HepG2 (cell line): Measurements from ENCODE around the gene FAM83E. TPM values are rescaled to one million over a fixed set of nuclear protein-coding genes. Genes with fewer than 3 reads are reported as not detected.

Source experiments
- ATAC-seq: fragments of 200-7000 bp; cut with Tn5 transposase; 3 replicates; pipeline ENCODE4 v1.9.1; 2020; ENCODE audit warnings: mild to moderate bottlenecking, moderate library complexity
- BruUV-seq: library from RNA; stranded (reverse); fragments of 400-500 nt; replicated peaks from 2 replicates; lab custom pipeline; 2021; lab: Mats Ljungman, UMichigan
- CTCF ChIA-PET: fragments of 300-600 bp; formaldehyde crosslinking; extraction: SDS; loops from one replicate; lab custom pipeline; 2021; ENCODE audit warnings: low total read pairs, inconsistent platforms, low intra/inter-chr PET ratio; lab: Yijun Ruan, JAX
- POLR2A ChIA-PET: fragments of 350-600 bp; sonication (Branson Sonifier 250); formaldehyde crosslinking; loops from one replicate; lab custom pipeline; 2020; ENCODE audit warnings: antibody characterized with exemption, inconsistent platforms; lab: Yijun Ruan, JAX
- DNase-seq: peaks from one replicate; pipeline ENCODE4 v3.0.0-alpha.2; 2015; ENCODE audit warnings: low spot score
- FAIRE-seq: peaks from 3 replicates; lab custom pipeline; 2011; peaks lifted over from hg19 to GRCh38; lab: Jason Lieb, UNC
- H2AFZ ChIP-seq: one replicate; pipeline ENCODE4 v1.6.1; 2011; ENCODE audit warnings: low read length, inconsistent platforms
- H3K27ac ChIP-seq: fragments of 300-600 bp; 3 replicates; pipeline ENCODE4 v1.8.0; 2011; ENCODE audit warnings: mixed run types, mild to moderate bottlenecking, mixed read lengths, low read length, inconsistent platforms; ENCODE audit not compliant: insufficient read depth; ENCODE audit errors: extremely low read length
- H3K27me3 ChIP-seq, 2 experiments: fragments of 200-600 bp in 1 of 2; 2 replicates in 1 of 2; 3 replicates in 1 of 2; pipeline versions ENCODE4 v1.6.0 to v1.8.0; 2011; ENCODE audit warnings: low read length in 2 of 2, mild to moderate bottlenecking in 2 of 2, moderate library complexity in 2 of 2, inconsistent platforms in 1 of 2; ENCODE audit not compliant: insufficient read depth in 2 of 2, control insufficient read depth in 1 of 2
- H3K36me3 ChIP-seq, 2 experiments: fragments of 200-600 bp in 1 of 2; replicated peaks in 1 of 2; 2 replicates in 1 of 2; 3 replicates in 1 of 2; pipeline versions ENCODE4 v1.5.1 to v1.8.0; 2011; ENCODE audit warnings: low read length in 2 of 2, inconsistent platforms in 1 of 2; ENCODE audit not compliant: insufficient read depth in 2 of 2, control insufficient read depth in 1 of 2
- H3K4me1 ChIP-seq: 2 replicates; pipeline ENCODE4 v1.5.1; 2012; ENCODE audit warnings: low read length, inconsistent platforms; ENCODE audit not compliant: insufficient read depth
- H3K4me2 ChIP-seq: 2 replicates; pipeline ENCODE4 v1.6.0; 2011; ENCODE audit warnings: low read depth, low read length, inconsistent platforms
- H3K4me3 ChIP-seq, 3 experiments: fragments of 200-600 bp in 1 of 3; sonication (generic), shearing (Covaris generic) in 1 of 3; replicated peaks in 1 of 3; 2 replicates each; pipeline ENCODE4 v1.5.1; 2011 to 2016; ENCODE audit warnings: low read length in 3 of 3, inconsistent platforms in 2 of 3, low read depth in 2 of 3, mild to moderate bottlenecking in 2 of 3, control low read depth in 1 of 3, mixed read lengths in 1 of 3; ENCODE audit not compliant: insufficient read depth in 1 of 3
- H3K79me2 ChIP-seq: one replicate; pipeline ENCODE4 v1.6.1; 2011; ENCODE audit warnings: low read length, inconsistent platforms; ENCODE audit not compliant: insufficient read depth
- H3K9ac ChIP-seq: 2 replicates; pipeline ENCODE4 v1.6.0; 2011; ENCODE audit warnings: mild to moderate bottlenecking, low read depth, low read length, inconsistent platforms; ENCODE audit not compliant: insufficient read depth
- H3K9me3 ChIP-seq: 2 replicates; pipeline ENCODE4 v1.5.1; 2012; ENCODE audit warnings: mild to moderate bottlenecking, low read length
- H4K20me1 ChIP-seq: 2 replicates; pipeline ENCODE4 v1.6.0; 2011; ENCODE audit warnings: inconsistent platforms, mild to moderate bottlenecking, low read length, moderate library complexity; ENCODE audit not compliant: insufficient read depth
- ARNT ChIP-seq: fragments of 450-650 bp; IDR thresholded peaks from 2 replicates; pipeline ENCODE4 v1.6.1; 2017
- ATAD3A ChIP-seq: sonication (generic); formaldehyde crosslinking; IDR thresholded peaks from 2 replicates; pipeline ENCODE4 v1.4.0; 2020; ENCODE audit warnings: missing genetic modification reagents
- ATF2 ChIP-seq: sonication (generic); formaldehyde crosslinking; IDR thresholded peaks from 2 replicates; pipeline ENCODE4 v1.4.0; 2020; ENCODE audit warnings: missing genetic modification reagents
- ATF7-NPFF ChIP-seq: sonication (generic); formaldehyde crosslinking; IDR thresholded peaks from 2 replicates; pipeline ENCODE4 v1.8.1; 2023; ENCODE audit warnings: mild to moderate bottlenecking, low read depth, missing genetic modification reagents, moderate library complexity
- DNMT3B ChIP-seq: conservative IDR thresholded peaks from 2 replicates; pipeline ENCODE4 v1.6.1; 2016; ENCODE audit warnings: missing biosample characterization, control low read depth
- FOSL1 ChIP-seq: sonication (generic); formaldehyde crosslinking; IDR thresholded peaks from 2 replicates; pipeline ENCODE4 v1.9.0; 2021; ENCODE audit warnings: missing genetic modification reagents, borderline replicate concordance
- GPN1 ChIP-seq: sonication (generic); formaldehyde crosslinking; IDR thresholded peaks from 2 replicates; pipeline ENCODE4 v1.5.1; 2020; ENCODE audit warnings: missing genetic modification reagents, borderline replicate concordance
- HDAC2 ChIP-seq: sonication (generic); formaldehyde crosslinking; IDR thresholded peaks from 2 replicates; pipeline ENCODE4 v1.4.0; 2020; ENCODE audit warnings: missing genetic modification reagents
- JARID2 ChIP-seq: sonication (generic); formaldehyde crosslinking; IDR thresholded peaks from 2 replicates; pipeline ENCODE4 v1.8.1; 2023; ENCODE audit warnings: missing genetic modification reagents, inconsistent platforms; ENCODE audit not compliant: insufficient replicate concordance
- JUN ChIP-seq: sonication (generic); formaldehyde crosslinking; IDR thresholded peaks from 2 replicates; pipeline ENCODE4 v1.4.0; 2020; ENCODE audit warnings: mild to moderate bottlenecking, missing genetic modification reagents
- NCOR1 ChIP-seq: fragments of 200-600 bp; sonication (generic); IDR thresholded peaks from 2 replicates; pipeline ENCODE4 v1.7.0; 2017; ENCODE audit warnings: antibody characterized with exemption, low read length, borderline replicate concordance
- RBM39 ChIP-seq: fragments of 200-400 bp; formaldehyde crosslinking; IDR thresholded peaks from one replicate; pipeline ENCODE4 v1.6.1; 2018; ENCODE audit warnings: antibody characterized with exemption, mild to moderate bottlenecking, low read depth, low read length; ENCODE audit not compliant: poor library complexity, severe bottlenecking
- SATB2 ChIP-seq: sonication (generic); formaldehyde crosslinking; IDR thresholded peaks from 2 replicates; pipeline ENCODE4 v1.5.0; 2020; ENCODE audit warnings: missing genetic modification reagents
- U2AF2 ChIP-seq: fragments of 200-400 bp; formaldehyde crosslinking; IDR thresholded peaks from 2 replicates; pipeline ENCODE4 v1.6.1; 2017; ENCODE audit warnings: low read depth, mild to moderate bottlenecking, low read length
- ZFAT ChIP-seq: sonication (generic); formaldehyde crosslinking; conservative IDR thresholded peaks from 2 replicates; pipeline ENCODE4 v1.8.1; 2023; ENCODE audit warnings: missing genetic modification reagents, inconsistent platforms
- ZNF256 ChIP-seq: sonication (generic); formaldehyde crosslinking; conservative IDR thresholded peaks from 2 replicates; pipeline ENCODE4 v1.4.0; 2020; ENCODE audit warnings: missing genetic modification reagents
- WGBS: methylation state at CpG from one replicate; pipeline ENCODE4 v1.1.6; 2017; ENCODE audit warnings: low lambda C conversion rate; 5-methylcytosine and 5-hydroxymethylcytosine counted together
- in situ Hi-C: cut with HindIII; loops from 2 replicates; pipeline ENCODE4 v1.10.0; 2017; ENCODE audit warnings: low pct_unique_long_range_greater_than_20kb; ENCODE audit not compliant: extremely low pct_ligation_motif_present
- intact Hi-C: fragments of 100-400 bp; cut with micrococcal nuclease; formaldehyde crosslinking; loops from one replicate; pipeline ENCODE4 v1.10.0; 2022; ENCODE audit not compliant: unreplicated experiment
- polyA plus RNA-seq, 8 experiments: library from polyadenylated mRNA; depleted of rRNA in 3 of 8; stranded (reverse) in 7 of 8; unstranded in 1 of 8; fragments of >200 nt; fragmentation: Illumina TruSeq in 4 of 8; extraction: Trizol in 4 of 8; gene quantifications; 2 replicates each; pipeline versions ENCODE4 v1.2.1 to v1.2.3, GENCODE V29; 2011 to 2016; ENCODE audit warnings: low read depth in 4 of 8, missing spikeins in 1 of 8, mixed read lengths in 1 of 8; ENCODE audit not compliant: insufficient read depth in 1 of 8
- total RNA-seq, 5 experiments: library from RNA; depleted of rRNA; stranded (reverse); fragments of >200 nt; fragmentation: Illumina TruSeq; extraction: Trizol; gene quantifications; 2 replicates each; pipeline ENCODE4 v1.2.3, GENCODE V29; 2016; ENCODE audit warnings: low read depth in 1 of 5

Gene FAM83E
- total and polyA plus RNA-seq, 2 of the 13 experiments (the other 11 are each of a cell fraction or from before 2014, with no cell fraction given): 0.18 to 0.60 TPM

- no peaks in the 10 kb centered on the region for H3K27me3 ChIP-seq
- intact Hi-C loops: no loop called here
- ChIA-PET POLR2A (no interaction called here), CTCF (no interaction called here)
- H3K79me2 ChIP-seq: no peaks in the 10 kb centered on the region
- no peak overlapping the region for H3K9ac ChIP-seq
- no peak overlapping the region for H2AFZ ChIP-seq
- DNase-seq (no peak), ATAC-seq (no peak), FAIRE-seq (no peak)
- BruUV-seq: no TSS peak
- H3K4me2 ChIP-seq: peak overlapping the region; percentile 21
- whole genome bisulfite sequencing: 10% methylated on average over 10 of the region's 11 CpGs
- H3K27ac ChIP-seq: no peak overlapping the region
- no peak for TF ChIP-seq GPN1
- no peak for TF ChIP-seq DNMT3B
- TF ChIP-seq ZNF256 (CRISPR knock-in tag): no peak
- no peak for TF ChIP-seq RBM39
- TF ChIP-seq ARNT: no peak
- TF ChIP-seq ATF2 (CRISPR knock-in tag): no peak
- no peak for TF ChIP-seq ATF7-NPFF
- H3K9me3 ChIP-seq: no peaks in the 10 kb centered on the region
- H3K36me3 ChIP-seq: no peaks in the 10 kb centered on the region
- no peaks in the 10 kb centered on the region for H4K20me1 ChIP-seq
- in situ Hi-C loops: no loop called here
- H3K4me3 ChIP-seq: no peak overlapping the region
- peaks cover 15% of the 10 kb centered on the region for H3K4me1 ChIP-seq
Measured at GRCh38 chr19:48654299-48655059, 39.6 kb upstream of the FAM83E start.

GRCh38 chr19:48651683-48652048, 36.8 kb upstream of the FAM83E start:
- no peak for ATAC-seq
- no TSS peak for BruUV-seq
- FAIRE-seq: no peak

More at GRCh38 chr19:48651683-48652048, 36.8 kb upstream of the FAM83E start:
- in situ Hi-C loops: no loop called here
- Histone ChIP-seq H3K9me3 (no peaks in the 10 kb centered on the region), H3K9ac (no peak overlapping the region), H2AFZ (no peak overlapping the region), H3K4me2 (no peak overlapping the region), H3K36me3 (no peaks in the 10 kb centered on the region), H3K27ac (no peak overlapping the region), H3K4me1 (peaks cover 15% of the 10 kb centered on the region), H4K20me1 (no peaks in the 10 kb centered on the region), H3K27me3 (no peaks in the 10 kb centered on the region), H3K79me2 (no peaks in the 10 kb centered on the region), H3K4me3 (no peak overlapping the region)
- TF ChIP-seq SATB2 (CRISPR knock-in tag) (no peak), FOSL1 (CRISPR knock-in tag) (no peak), ZFAT (CRISPR knock-in tag) (no peak), ATAD3A (CRISPR knock-in tag) (no peak), HDAC2 (CRISPR knock-in tag) (no peak), U2AF2 (no peak), JUN (CRISPR knock-in tag) (no peak), JARID2 (CRISPR knock-in tag) (no peak), NCOR1 (no peak)
- 46% methylated on average over 5 of the region's 5 CpGs for WGBS
- DNase-seq: no peak
- intact Hi-C loops: no loop called here
- ChIA-PET POLR2A (no interaction called here), CTCF (no interaction called here)
